CD4-positive, alpha-beta T cell treated with Interleukin-17A for 1 hour (primary cell): ENCODE data around the gene FNIP2.
"Not testable (repeated sequence)": the region's sequence is repeated elsewhere in the genome, so short reads cannot be mapped to it uniquely, and the experiment has no call there.

ENCODE experiments used
- DNase-seq: peaks from one replicate; pipeline ENCODE4 v3.0.0-alpha.2; 2020

The FNIP2 gene

GRCh38 chr4:158817562-158818296 is 48.9 kb downstream of the FNIP2 start:
- DNase-seq, result peak; percentile 15

DNA sequence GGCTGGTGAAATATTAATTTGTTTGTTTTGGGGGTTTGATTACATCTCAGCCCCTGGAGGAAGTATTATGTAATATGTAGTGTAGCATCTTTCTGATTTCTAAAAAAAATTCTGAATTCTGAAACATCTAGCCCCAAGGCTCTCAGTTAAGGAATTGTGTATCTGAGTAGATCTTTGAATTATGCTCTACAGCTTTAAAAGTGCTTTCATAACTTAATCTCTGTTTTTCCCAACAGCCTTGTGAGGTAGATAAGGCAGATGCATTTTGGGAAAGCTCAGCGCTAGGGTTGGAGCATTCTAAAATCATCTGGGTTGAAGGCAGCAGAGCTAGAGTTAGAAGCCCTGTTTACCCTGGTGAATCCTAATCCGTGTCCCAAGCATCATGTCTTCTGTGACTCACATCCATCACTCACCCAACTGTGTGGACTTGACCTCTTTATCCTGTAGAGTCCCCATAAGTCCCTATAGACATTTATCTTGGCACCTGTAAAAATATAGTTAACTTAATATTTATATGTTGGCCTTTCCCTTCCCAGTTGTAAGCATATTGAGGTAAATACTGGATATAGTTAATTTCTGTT is 49.8 kb downstream of the FNIP2 start:
- no peak for DNase-seq

- no peak for DNase-seq
These were observed 51.3 kb downstream of the FNIP2 start for GRCh38 chr4:158819942-158820786.

- no peak for DNase-seq
These were observed 52.6 kb downstream of the FNIP2 start for GRCh38 chr4:158821228-158821971.

DNA sequence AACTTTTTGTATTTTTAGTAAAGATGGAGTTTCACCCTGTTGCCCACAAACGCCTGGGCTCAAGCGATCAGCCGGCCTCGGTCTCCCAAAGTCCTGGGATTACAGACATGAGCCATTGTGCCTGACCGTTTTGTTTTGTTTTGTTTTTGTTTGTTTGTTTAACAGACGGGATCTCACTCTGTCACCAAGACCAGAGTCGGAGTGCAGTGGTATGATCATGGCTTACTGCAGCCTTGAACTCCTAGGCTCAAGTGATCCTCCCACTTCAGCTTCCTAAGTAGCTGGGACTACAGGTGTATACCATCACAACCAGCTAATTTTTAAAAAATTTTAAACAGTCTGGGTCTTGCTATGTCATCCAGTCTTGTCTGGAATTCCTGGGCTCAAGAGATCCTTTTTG is 53.5 kb downstream of the FNIP2 start:
- DNase-seq, result no peak

GRCh38 chr4:158823461-158823873 is 54.6 kb downstream of the FNIP2 start:
- DNase-seq, result no peak

- no peak for DNase-seq
These were observed 55.8 kb downstream of the FNIP2 start for GRCh38 chr4:158824425-158825274.

DNA sequence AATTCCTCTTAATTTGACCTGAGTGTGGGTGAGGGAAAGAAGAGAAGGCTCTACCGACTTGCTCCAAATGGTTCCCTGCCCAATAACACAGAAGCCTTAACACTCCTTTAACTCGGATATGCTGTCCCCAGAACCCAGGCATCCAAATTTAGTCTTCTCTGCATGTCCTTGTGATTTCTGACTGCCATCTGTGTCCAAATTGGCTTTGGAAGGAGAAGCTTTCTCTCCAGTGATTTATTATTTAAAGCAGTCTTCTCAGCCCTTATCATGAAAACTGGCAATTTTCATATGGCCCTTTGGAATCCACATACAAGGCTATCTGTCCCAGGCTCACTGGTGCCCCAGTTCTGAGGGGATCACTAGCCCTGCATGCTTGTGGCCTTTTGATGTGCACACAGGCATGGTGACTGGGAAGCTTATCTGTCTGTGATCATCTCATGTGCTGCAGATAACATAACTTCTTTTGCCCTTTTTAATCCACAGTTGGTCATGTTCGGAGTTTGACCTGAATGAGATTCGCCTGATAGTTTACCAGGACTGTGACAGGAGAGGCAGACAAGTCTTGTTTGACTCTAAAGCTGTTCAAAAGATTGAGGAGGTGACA is 56.7 kb downstream of the FNIP2 start:
- no peak for DNase-seq

DNA sequence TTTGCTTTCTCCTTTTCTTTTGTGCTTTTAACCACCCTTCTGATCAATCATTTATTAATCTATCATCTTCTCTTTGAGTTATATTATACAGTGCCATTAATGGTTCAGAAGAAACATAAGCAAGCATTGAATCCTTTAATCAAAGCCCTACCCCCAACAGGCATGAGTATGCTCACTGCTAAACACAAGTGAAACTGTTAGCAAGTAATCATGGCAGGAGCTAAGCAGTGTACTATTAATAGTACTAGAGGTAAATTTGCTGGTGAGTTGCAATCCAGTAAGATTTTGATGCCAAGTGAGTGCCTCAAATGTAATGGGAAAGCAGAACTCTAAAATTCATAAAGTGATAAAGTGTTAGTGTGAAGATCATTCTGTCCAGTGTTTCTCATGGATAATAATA is 57.2 kb downstream of the FNIP2 start:
- no peak for DNase-seq

- peak; percentile 35 for DNase-seq
These were observed 58.1 kb downstream of the FNIP2 start for GRCh38 chr4:158826882-158827281.

- no peak for DNase-seq
These were observed 58.7 kb downstream of the FNIP2 start for GRCh38 chr4:158827543-158827981.

DNA sequence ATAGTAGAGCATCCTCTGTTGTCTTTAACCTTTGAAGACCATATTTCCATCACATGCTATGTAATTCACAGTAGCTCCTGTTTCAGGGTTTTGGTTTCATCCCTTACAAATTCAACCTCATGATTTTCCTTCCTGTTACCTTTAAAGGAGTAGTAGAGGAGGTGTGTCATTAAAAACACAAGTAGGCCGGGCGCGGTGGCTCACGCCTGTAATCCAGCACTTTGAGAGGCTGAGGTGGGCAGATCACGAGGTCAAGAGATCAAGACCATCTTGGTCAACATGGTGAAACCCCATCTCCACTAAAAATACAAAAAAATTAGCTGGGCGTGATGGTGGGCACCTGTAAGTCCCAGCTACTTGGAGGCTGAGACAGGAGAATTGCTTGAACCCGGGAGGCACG is 59.3 kb downstream of the FNIP2 start:
- not testable (repeated sequence) for DNase-seq

GRCh38 chr4:158829254-158829653 is 60.4 kb downstream of the FNIP2 start:
- no peak for DNase-seq

GRCh38 chr4:158833602-158834001 is 64.8 kb downstream of the FNIP2 start:
- DNase-seq, result no peak

- DNase-seq, result no peak
These were observed 66.6 kb downstream of the FNIP2 start for GRCh38 chr4:158835226-158836001.

GRCh38 chr4:158836002-158836369 is 67.2 kb downstream of the FNIP2 start:
- DNase-seq, result no peak

GRCh38 chr4:158836828-158837449 is 68.1 kb downstream of the FNIP2 start:
- DNase-seq, result no peak

DNA sequence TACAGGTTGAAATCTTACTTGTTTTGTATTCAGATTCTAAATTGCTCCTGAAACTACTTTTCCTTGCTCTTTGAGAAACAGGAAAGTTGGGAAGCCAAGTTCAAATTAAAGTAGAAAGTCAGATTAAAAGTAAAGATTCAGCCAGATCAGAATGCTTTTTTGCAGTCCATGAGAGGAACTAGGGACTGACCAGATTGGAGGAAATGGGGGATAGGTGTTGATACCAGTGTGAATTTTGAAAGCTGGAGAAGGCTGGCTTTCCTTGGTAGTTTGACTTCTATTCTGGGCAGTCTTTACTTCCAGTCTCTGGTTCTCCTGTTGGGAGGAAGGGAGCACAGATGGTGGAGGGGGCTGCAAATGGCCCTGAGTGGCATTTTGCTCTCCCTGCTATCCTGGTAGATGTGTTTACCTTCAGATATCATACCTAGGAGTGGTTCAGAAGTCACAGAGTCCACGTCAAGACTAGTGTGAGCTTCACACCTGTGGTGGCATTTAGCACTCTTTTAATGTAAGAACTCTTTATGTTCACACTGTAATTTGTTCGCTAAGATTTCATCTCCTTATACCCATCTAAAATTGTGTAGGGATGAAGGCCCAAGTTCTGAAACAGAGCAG is 68.8 kb downstream of the FNIP2 start:
- DNase-seq, result no peak

GRCh38 chr4:158840131-158840530 is 71.3 kb downstream of the FNIP2 start:
- DNase-seq, result no peak

GRCh38 chr4:158841540-158841939 is 72.7 kb downstream of the FNIP2 start:
- DNase-seq, result no peak
